ENCODE measurements around the gene SATB1.

SATB1 gene

DNA sequence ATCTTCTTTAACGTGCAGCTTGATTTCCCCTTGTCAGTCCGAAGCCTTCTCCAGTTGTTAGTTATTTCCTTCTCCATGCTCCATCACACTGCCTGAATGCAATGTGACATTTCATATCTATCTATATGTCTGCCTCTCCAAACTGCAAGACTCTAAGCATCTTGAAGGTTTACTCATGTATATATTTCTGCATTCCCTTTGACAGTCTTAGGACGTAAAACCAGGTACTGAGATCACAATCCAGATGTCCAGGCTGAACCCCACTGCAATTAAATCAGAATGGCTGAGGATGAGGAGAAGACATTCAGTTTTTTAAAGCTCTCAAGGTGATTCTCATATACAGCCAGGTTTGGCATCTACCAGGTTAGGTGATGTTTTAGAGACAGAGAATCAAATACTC, 6.1 kb upstream of the SATB1 start:
- DNase-seq (ENCODE audit: low read depth in 2 of 2) = no peak

DNA sequence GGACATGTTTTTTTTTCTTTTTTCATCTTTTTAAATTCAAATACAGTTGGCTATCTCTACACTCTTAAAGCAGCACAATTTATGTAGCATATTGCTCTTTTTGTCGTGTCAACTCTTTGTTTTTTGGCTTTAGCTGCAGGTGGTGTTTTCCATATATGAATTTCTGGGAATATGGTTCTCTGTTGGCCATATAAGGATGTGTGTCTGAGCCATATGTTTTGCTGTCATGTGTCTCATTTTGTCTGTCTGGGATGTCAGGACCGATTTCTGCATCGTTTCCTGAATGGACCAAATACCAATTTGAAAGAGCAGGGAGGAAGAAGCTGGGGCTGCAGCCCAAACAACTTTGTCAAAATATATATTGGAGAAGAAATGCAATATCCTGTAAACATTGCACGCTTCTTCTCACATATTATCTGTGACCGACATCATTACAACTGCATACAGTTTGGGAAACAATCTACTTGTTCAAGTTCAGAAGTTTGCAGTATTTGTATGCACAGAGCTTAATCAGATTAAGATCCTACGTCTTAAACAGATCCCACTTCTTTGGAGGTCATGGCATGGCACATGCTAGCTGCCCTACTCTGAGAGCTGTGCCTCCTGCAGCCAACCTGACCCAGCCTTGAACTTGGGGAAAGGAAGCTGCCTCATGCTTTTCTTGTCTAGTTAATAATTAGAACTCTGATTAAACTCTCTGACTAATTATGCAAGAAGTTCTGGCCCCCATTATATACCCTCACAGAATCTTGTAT, 4.0 kb upstream of the SATB1 start:
- no peak for DNase-seq (ENCODE audit: low read depth in 2 of 2)

DNA sequence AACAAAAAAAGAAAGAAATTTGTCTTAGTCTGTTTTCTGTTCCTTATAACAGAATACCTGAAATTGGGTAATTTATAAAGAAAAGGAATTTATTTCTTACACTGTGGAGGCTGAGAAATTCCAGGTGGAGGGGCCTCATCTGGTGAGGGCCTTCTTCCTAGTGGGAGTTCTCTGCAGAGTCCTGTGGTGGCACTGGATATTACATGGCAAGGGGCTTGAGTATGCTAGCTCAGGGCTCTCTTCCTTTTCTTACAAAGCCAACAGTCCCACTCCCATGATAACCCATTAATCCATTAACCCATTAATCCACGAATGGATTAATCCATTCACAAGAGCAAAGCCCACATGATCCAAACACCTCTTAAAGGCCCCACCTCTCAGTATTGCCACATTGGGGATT, 2.9 kb upstream of the SATB1 start:
- no peak for DNase-seq (ENCODE audit: low read depth in 2 of 2)

DNA sequence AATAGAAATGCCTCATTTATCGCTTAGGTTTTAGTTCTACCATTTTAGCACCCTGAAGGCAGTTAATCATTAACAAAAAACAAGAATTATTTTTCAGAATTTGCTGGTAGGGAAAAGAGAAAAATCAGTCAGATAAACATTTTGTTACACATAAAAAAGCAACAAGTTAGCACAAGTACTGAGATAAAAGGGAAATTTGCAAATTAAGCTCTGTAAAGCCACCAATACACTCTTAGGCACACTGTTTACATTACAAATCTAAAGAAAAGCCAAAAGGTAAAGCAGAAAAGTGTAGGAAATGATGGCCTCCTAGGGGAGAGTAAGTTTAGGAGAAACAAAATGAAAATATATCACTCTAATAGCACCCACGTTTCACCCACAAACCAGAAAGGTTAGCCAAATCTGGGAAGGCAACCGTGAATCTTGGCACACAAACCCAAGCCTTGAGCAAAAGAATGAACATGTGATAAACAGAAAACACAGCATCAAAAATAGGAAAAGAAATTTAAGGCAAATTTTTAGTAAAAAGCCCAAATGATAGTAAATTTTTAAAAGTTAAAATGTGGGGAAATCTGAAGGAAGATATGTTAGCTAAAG, 1.6 kb upstream of the SATB1 start:
- no peak for DNase-seq (ENCODE audit: low read depth in 2 of 2)

DNA sequence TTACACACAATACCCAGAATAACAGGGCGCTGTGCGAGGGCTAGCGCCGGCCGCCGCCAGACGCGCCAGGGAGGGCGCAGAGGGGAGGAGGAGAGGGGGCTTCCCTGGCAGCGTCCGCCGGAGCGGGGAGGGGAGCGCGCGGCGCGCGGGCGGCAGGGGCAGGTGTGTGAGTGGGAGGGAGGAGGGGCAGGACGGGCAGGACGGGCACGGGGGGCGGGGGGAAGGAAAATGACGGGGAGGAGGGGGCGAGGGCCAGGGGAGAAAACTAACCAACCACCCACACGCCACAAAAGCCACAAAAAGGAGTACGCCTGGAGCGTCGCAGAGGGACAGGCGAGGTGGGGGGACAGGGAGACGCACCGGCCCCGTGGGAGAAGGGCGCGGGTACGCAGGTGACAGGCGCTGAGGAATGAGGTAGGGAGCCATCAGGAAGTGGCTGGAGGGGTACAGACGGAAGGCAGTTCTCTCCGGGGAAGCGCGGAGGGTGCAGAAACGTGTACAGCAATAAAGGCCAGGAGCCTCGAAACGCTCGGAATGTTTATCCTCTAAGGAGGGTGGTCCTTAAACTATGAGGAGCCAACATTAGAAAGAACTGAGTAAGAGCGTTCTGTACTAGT, 610 bp upstream of the SATB1 start:
- peak; percentile 69 to 79 for DNase-seq (ENCODE audit: low read depth in 2 of 2)

DNA sequence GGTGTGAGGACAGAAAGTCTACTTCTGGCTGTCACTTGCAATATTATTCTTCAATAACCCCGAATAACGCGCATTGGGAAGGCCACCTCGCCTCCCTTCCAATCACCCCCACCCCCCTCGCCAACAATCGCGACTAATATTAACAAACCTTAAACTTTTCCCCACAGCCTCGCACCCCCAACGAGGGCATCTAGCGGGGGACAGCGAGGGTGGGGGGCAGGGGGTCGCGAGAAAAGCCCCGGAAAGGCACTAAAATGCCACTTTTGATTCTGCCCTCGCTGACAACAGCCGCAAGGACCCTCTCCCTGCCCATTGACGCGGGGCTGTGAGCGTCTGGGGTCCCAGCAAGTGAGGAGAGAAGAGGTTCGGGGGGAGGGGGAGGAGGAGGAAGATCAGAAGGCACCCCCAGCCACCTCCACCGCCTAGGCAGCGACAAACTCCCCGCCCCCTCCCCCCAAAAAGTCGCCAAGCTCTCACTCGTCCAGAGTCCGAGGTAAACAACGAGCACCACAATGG, 868 bp downstream of the SATB1 start:
- no peak for DNase-seq (ENCODE audit: low read depth in 2 of 2)

DNA sequence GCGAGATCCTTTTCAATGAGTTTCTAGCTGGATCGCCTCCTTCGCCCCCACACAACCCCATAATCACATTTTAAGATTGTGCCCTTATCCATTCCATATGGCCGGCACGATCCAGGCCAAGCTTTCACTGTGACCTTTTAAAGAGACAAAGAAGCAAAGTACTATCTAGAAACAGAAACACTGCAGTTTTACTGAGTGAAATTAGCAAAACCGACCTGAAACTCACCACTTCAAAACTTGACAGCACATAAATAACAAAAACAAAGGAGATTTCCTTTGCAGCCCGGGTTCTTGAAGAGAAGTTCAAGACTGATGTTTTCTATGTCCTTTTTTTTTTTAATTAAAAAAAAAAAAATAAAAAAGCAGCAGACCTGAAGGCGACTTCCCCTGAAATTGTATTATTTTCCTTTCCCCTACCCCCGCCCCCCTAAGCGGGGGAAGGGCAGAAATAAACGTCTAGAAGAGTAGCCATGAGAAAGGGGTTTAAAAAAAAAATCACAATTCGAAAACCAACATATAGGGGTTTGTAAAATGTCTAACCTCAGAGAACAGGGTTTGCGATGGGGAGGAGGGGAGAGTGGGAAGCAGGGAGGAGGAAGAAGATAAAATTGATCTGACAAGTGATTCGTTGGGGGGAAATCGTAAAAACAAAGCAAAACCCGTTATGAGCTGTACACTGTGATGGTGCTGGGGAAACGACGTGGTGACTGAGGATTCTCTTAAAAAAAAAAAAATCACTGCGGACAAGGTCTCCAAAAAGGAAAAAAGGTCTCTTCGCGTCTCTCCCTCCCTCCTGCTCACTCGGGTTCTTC, 1.5 kb downstream of the SATB1 start:
- DNase-seq (ENCODE audit: low read depth in 2 of 2) = no peak

DNA sequence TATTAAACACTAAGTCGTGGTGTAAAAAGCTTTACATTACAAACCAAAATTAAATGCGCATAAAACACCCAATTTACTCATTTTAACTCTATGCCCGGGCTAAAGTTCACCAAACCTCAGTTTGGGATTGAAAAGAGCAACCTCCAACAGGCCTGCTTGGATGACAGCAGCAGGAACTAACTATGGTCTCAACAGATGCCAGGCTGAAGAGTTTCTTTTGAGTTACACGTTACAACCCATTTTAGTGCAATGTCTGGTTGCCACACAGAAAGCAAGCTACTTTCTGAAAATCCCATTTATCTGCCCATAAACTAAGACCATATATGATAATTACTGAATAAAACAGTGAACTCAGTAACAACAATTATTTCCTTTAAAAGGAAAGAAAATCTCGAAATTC, 2.2 kb downstream of the SATB1 start:
- DNase-seq (ENCODE audit: low read depth in 2 of 2) = no peak

DNA sequence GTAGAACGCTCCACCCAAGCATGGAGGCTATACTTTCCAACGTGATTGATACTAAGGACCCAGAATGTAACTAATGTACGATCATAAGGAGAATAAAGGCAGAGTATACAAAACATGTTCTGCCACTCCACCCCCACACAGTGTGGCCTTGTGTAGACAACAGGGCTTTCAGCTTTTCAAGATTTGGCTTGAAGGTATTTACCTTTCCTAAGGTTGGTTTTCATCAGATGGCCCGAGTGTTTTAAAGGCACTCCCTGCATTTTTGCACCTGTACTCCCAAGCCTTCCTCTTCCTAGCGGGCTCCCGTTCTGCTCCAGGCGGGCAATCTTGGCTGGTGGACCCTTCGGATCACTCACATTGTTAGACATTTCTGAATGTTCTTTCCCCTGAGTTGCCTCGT, 4.6 kb downstream of the SATB1 start:
- DNase-seq (ENCODE audit: low read depth in 2 of 2) = no peak

DNA sequence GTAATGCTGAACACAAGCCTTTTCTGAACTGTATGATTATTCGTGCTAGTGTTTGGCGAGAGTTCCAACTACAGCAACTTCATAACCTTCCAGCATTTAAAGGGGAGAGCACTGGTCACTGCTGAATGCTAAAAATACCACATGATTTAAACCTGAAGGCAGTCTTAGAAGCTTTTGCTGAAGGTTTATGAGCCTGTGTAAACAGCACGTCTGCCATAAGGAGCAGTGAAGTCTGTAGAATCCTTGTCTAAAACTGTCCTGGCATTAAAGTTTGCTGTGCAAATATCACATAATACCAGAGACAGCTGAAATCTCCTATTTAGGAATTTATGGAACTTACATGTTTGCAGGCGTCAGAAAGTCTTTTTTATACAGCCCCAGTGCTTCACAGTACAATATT, 5.9 kb downstream of the SATB1 start:
- DNase-seq (ENCODE audit: low read depth in 2 of 2) = no peak

DNA sequence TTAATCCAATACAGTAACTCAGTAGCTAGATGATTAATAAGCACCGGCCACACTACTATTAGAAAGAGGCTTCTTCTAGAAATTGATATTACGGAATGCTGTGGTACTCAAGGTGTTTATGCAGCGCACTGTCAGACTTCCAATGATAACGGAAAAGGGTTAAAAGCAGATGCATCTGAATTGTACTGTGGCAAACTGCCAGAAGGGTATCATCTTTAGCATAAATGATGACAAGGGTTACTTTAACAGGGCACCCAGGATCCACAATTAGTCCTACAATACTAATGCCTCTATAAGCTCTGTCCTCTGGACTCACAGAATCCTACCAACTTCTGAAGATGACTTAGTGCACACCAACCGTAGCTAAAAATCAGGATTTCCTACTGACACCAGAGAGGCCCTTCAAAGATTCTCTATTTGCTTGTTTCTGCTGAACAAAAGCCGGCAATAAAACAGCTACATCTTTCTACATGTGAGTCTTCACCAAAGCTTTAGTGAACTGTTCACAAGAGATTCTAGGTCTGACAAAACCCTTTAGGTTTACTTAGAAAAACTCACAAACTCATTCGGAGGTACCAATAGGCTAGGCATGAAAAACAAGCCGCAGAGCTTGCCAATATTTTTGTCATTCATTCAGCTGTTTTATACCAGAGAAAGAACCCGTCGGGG, 7.1 kb downstream of the SATB1 start:
- DNase-seq (ENCODE audit: low read depth in 2 of 2) = no peak

DNA sequence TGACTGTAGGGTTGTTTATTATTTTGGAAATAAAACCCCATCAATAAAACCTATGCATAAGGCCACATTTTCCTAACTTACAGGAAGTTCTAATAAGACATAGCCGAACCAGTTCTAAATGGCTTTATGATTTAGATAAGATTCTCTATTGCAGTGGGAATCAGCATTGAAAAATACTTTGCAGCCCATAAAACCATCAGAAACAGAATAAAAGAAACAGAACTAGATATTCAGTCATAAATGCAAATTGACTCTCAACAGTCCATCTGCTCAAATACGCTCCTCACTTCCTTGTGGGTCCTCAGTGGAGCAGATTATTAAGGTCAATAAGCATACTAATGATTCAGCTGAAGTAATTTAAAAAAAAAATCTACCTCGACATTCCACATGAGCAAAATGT, 8.8 kb downstream of the SATB1 start:
- no peak for DNase-seq (ENCODE audit: low read depth in 2 of 2)

DNA sequence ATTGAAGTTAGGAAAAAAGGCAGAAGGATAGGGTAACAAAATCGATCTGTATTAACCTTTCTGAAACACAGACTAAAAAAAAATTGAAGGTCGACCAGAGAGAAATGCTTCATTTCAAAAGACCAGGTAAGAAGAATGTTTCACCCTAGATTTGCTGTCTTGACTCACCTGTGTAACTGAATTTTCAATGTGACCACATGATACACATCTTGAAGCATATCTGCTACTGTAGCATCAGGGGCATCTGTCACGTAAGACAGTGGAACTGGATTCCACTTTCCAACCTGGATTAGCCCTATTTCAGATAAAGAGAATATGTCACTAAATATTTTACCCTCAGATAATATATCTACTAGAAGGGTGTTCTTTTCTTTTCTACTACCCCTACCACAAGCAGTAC, 9.3 kb downstream of the SATB1 start:
- DNase-seq (ENCODE audit: low read depth in 2 of 2) = no peak

DNA sequence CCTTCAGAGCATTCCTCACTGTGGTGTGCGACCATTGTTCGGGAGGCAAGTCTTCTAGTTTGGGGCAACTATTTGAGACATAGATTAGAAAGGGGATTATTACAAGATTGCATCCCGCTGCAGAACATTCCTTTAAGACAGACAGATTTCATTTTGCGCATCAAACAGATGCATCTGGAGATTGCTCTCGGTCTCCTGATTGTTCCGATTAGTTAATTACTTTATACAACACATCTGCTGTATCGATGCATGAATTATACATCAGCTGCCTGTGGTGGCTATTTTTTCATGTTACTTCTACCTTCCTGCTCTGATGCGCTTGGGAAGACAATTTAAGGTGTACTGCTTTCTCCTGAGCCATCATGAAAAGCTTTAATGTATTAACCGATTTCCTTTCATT, 10.0 kb downstream of the SATB1 start:
- DNase-seq (ENCODE audit: low read depth in 2 of 2) = no peak

DNA sequence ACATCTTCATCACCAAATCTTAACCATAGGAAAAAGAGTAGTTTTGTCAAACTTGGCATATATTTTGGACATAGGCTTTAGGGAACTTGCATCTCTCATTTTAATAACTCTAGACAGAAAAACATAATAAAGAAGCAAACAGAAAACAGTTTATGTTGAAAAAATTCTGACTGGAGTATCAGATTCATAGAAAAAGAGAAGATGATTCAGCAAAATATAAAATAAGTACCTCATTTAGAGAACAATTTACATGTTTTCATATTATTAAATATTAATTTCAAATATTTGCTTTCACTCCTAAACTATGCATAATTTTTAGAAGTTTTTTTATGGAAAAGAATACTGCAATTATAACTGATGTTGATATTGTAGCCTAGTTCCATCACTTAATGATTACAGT, 12.5 kb downstream of the SATB1 start:
- DNase-seq (ENCODE audit: low read depth in 2 of 2) = no peak

DNA sequence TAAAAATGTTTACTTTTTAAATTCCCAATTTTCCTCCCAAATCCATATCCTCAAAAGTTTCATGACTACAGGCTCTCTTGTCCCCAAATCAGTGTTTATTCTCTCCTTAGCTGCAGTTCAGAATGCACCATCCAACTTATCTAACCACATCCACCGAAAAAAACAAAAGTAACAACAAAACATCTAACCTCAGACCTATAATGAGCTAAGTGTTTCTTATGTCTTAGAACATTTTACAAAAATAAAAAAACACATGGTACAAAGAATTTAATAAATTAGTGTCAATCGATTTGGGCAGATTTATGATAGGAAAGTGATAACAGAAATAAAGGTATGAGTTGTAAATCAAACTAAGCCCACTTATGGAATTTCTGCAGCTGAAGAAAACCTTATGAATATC, 13.6 kb downstream of the SATB1 start:
- no peak for DNase-seq (ENCODE audit: low read depth in 2 of 2)

DNA sequence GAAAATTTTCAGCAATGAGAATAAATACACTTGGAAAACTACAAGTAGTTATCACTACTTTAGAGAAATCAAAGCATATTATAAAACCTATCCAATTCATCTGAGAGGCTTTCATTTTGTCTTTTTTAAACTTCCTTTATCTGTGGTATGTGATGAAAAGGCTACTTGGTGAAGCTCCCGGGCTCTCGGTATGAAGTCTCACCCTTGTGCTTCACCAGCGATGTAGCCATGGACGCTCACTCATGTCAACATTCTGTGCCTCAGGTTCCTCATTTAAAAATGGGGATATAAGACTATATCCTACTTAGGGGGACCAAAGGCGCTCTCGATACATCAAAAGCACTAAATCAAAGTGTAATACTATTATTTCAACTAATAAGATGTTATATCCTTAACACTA, 14.9 kb downstream of the SATB1 start:
- DNase-seq (ENCODE audit: low read depth in 2 of 2) = no peak

DNA sequence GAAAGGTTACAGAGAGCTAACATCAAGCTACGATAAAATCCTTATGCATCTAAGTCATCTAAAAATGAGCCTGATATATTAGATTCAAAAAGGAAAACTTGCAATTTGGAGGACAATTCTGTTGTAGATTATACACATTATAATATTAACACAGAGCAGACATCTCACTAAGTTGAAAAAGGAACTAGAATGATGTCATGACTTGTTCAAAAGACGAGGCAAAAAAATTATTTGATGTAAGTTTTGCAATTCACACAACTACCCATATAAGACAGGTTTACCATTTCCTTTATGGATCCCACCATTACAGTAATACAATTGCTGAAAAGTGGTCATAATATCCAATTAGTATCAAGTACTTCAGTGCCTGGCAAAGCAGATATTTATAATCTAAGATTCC, 15.9 kb downstream of the SATB1 start:
- DNase-seq (ENCODE audit: low read depth in 2 of 2) = no peak

DNA sequence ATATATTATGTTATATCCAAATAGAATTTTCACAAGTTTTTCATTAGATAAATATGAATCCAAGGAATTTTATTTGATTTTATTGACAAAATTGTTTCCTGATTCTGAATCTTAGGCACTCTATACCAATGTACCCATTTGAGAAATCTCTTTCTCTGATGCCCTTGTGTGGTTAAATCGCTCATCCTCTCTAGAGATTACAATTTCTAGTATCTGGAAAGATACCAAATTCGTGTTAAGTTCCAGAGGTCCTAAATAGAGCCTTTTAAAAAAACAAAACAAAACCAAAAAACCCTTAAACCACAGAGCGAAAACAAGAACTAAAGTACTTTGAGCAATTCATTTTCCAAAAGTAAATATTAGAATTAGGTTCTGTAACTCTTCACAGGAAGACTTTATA, 20.0 kb downstream of the SATB1 start:
- no peak for DNase-seq (ENCODE audit: low read depth in 2 of 2)

DNA sequence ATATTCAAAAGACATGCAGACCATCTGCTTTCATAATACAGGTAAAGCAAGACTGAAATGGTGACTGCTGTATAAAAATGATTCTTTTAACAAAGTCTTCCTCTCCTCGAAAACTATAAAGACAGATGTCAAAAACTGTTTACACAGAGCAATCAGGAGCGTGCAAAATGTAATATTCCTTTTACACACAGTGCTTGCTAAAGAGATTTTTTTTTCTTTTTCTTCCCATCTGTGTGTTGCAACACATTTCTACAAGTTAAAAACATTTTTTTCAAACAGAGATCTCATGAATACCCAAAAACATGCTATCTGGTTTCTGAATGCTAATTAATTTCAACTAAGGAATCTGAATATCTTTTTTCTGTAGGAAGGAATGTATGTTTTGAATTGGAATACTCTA, 22.1 kb downstream of the SATB1 start:
- DNase-seq (ENCODE audit: low read depth in 2 of 2) = no peak

DNA sequence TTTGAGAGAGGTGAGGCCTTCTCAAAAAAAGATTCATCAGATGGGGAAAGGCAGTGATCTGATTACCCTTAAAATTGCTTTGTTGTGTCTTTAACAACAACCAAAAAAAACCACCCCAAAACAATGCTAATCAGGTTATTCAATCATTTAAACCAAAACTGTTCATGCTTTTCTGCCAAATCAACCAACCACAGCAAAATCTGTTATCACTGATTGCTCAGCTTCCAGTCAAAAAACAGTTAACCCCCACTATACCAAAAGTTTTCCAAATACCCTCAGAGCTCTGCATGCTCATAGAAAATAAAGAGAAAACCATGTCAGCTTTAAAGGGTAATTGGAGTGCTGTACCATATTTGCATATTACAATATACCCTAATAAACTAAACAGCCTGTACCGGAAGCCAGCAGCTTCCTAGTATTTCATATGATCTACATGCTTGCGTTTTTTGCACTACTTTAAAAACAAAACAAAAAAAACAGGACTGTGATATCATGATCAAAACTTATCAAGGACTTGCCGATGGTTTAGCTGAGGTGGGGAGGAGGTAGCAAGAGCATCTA, 22.8 kb downstream of the SATB1 start:
- no peak for DNase-seq (ENCODE audit: low read depth in 2 of 2)
